HG02840 (cell line): ENCODE measurements around the gene EPB42.
A peak's percentile ranks its signal among the peaks of the same experiment; 100 is the strongest.
"Not testable (repeated sequence)": the region's sequence is repeated elsewhere in the genome, so short reads cannot be mapped to it uniquely, and the experiment has no call there.

Source experiments
- ATAC-seq: cut with Tn5 transposase; IDR thresholded peaks from one replicate; pipeline ENCODE4 v1.9.1; 2021; ENCODE audit warnings: mild to moderate bottlenecking, moderate library complexity, moderate number of reproducible peaks; ENCODE audit not compliant: unreplicated experiment, low FRiP score

The EPB42 gene

GRCh38 chr15:43189296-43189695 lies 31.5 kb downstream of the EPB42 start:
- ATAC-seq = no peak

- no peak for ATAC-seq
Observed at GRCh38 chr15:43187544-43188155, 33.2 kb downstream of the EPB42 start.

GRCh38 chr15:43186003-43186353 lies 34.8 kb downstream of the EPB42 start:
- peak; percentile 18 for ATAC-seq

- ATAC-seq = peak; percentile 91
Observed at GRCh38 chr15:43185157-43186002, 35.4 kb downstream of the EPB42 start, which contains the start of gene CCNDBP1. CCNDBP1 (plus strand) TSS chr15:43185403; CDS start chr15:43185499, 96 bp downstream.

- ATAC-seq = peak; percentile 7
Observed at GRCh38 chr15:43184407-43185124, 36.3 kb downstream of the EPB42 start.

- ATAC-seq = no peak
Observed at GRCh38 chr15:43183270-43183669, 37.5 kb downstream of the EPB42 start.

- ATAC-seq = not testable (repeated sequence)
Observed at GRCh38 chr15:43177147-43177546, 43.7 kb downstream of the EPB42 start.

GRCh38 chr15:43175656-43176309 lies 45.0 kb downstream of the EPB42 start:
- not testable (repeated sequence) for ATAC-seq

- ATAC-seq = no peak
Observed at GRCh38 chr15:43169888-43170287, 50.9 kb downstream of the EPB42 start.

- ATAC-seq = no peak
Observed at GRCh38 chr15:43168192-43169107, 52.4 kb downstream of the EPB42 start.

GRCh38 chr15:43167261-43167660 lies 53.6 kb downstream of the EPB42 start:
- not testable (repeated sequence) for ATAC-seq

GRCh38 chr15:43165801-43166325 lies 55.0 kb downstream of the EPB42 start:
- ATAC-seq = no peak

GRCh38 chr15:43153269-43153668 lies 67.5 kb downstream of the EPB42 start:
- no peak for ATAC-seq

- ATAC-seq = no peak
Observed at GRCh38 chr15:43151688-43152087, 69.1 kb downstream of the EPB42 start.

- ATAC-seq = no peak
Observed at GRCh38 chr15:43150191-43150929, 70.5 kb downstream of the EPB42 start.
